CD4-positive, alpha-beta T cell treated with Interleukin-21 for 1 hour (primary cell): Measurements from ENCODE around the gene NVL.
A peak's percentile ranks its signal among the peaks of the same experiment; 100 is the strongest.

Source experiments
- DNase-seq: peaks from one replicate; pipeline ENCODE4 v3.0.0-alpha.2; 2020

Gene NVL

DNA sequence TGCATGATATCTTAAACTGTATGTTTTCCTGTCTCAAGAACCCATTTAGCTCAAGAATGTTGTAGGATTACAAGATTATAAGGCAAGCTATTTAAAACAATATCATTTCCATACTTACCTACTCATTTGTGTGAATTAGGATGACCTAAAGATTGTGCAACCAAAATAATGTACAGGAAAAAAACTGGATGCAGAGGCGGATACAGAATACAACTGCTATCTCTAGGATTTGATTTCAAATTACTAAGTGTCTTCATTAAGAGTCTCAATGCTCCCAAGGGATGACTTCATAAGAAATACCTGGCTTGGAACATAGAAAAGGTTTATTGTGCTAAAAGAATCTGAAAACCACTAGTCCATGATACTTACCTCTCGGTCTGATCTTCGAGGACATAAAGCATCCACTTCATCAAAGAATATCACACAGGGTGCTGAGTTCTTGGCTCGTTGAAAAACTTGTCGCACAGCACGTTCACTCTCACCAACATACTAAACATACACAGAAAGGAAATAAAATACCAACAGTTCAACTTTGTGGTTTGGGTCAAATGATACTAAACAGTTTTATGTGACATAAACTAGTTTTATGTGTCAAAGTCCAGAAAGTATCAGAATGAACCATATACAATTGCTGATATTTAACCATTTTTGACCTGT is 54.9 kb downstream of the NVL start:
- no peak for DNase-seq

- DNase-seq: no peak
Measured at GRCh38 chr1:224273641-224274040, 56.3 kb downstream of the NVL start.

DNA sequence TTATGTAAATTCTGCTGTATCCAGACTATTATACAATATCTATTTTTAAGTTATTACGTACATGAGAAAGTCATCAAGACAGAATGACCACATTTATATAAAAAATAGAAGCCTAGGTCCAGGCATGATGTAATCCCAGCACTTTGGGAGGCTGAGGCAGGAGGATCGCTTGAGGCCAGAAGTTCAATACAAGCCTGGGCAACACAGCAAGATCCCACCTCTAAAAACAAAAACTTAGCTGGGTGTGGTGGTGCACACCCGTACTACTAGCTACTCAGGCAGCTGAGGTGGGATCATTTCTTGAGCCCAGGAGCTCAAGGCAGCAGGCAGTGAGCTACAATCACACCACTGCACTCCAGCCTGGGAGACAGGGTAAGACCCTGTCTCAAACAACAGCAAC is 58.9 kb downstream of the NVL start:
- DNase-seq: no peak

- no peak for DNase-seq
Measured at GRCh38 chr1:224267925-224268324, 62.0 kb downstream of the NVL start.

DNA sequence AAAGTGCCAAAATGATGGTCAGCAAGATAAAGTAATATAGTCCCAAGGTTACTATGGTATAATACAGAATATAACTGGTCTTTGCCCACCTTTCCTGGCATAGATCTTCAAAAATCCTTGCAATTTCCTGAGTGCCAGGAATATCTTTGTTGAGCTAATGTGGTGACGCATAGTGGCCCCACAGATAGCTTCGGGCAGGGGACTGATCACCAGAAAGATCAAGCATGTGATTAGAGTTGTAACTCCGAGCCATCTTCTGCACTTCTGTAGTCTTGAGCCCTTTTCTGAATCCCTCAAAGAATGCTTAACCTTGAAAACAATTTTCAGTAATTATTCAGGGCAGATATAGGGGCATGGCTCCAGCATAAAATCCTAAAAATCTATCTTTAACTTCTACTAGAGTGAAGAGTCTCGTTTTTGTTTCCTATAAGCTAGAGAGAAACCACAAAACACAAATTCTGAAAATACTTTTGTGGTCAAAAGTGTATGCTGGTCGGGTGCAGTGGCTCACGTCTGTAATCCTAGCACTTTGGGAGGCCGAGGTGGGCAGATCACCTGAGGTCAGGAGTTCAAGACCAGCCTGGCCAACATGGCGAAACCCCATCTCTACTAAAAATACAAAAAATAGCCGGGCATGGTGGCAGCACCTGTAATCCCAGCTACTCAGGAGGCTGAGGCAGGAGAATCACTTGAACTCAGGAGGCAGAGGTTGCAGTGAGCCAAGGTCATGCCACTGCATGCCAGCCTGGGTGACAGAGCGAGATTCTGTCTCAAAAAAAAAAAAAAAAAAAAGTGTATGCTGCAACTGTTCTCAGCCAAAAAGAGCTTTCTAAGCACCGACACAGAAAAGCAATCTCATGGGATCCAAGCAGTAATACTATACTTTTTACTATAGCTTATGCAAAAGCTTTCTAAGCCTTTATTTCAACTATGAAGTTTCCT is 62.8 kb downstream of the NVL start:
- no peak for DNase-seq

DNA sequence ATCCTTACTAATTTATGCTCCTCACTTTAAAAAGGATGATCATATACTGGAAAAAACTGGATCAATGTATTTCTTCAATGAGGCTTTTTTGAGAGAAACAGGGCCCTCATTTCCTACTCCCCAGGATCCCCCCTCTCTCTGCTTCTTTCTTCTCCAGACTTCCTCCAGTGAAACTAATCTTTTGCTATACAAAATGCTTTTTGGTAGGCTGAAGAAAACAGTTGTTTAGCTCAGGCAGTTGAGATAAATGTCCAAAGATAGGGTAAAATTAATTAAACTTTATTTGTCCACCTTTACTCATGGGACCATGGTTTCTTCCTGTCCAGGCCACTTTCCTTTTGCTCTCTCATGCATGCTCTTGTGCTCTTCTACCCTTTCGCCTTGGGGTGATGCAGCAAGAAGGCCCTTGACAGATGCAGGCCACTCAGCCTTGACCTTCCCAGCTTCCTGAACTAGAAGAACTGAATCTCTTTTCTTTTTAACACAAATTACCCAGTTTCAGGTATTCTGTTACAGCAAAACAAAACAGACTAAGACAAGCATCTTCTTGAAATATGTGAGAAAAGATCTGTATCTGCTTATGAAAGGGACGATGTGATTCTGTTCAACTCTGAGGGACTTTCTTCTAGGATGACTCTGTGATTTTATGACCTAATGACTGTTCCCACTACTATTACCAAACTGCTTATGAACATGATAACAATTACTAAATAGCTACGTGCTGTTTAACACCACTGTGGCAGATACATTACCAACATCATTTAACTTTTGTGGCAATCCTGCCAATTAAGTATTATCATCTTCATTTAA is 63.7 kb downstream of the NVL start:
- no peak for DNase-seq

GRCh38 chr1:224264321-224264720 is 65.7 kb downstream of the NVL start:
- no peak for DNase-seq

- no peak for DNase-seq
Measured at GRCh38 chr1:224262373-224263054, 67.5 kb downstream of the NVL start.

DNA sequence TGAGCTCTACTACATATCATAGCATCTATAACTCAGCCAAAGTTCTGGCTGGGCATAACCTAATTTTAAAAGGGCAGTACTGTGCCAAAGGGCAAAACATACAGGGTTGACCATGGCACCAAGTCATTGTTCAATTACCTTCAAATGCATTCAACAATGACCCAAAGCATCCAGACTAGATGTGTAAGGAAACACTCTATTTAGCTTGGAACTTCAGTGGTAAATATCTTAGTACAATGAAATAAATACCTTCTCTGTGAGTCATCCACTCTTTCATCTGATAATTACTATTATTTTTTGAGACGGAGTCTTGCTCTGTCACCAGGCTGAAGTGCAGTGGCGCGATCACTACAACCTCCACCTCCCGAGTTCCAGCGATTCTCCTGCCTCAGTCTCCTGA is 70.0 kb downstream of the NVL start:
- DNase-seq: no peak

DNA sequence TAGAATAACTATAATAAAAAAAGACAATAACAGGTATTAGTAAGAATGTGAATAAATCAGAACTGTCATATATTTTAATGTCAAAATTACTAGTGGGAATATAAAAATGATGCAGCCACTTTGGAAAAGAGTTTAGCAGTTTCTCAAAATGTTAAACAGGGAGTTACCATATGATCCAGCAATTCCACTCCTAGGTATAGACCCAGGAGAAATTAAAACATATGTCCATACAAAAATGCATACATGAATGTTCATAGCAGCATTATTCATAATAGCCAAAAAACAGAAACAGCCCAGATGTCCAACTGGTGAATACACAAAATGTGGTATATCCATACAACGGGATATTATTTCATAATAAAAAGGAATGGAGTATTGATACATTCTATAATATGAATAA is 71.6 kb downstream of the NVL start:
- DNase-seq: no peak

DNA sequence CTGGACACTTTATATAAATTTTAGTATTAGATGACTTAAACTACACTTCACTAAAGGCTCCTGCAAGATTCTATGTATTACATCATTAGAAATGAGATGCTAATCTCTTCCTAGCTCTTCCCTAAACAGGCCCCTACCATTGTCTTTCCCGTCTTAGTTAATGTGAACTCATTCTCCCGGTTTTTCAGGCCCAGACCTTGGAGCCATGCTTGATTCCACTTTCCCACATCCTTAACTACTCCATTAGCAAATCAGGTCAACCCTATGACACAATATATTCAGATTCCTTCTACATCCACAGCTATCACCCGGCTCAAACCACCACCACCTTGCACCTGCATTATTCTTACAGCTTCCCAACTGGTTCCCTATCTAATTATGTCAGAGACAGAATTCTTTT is 73.3 kb downstream of the NVL start:
- DNase-seq: no peak

DNA sequence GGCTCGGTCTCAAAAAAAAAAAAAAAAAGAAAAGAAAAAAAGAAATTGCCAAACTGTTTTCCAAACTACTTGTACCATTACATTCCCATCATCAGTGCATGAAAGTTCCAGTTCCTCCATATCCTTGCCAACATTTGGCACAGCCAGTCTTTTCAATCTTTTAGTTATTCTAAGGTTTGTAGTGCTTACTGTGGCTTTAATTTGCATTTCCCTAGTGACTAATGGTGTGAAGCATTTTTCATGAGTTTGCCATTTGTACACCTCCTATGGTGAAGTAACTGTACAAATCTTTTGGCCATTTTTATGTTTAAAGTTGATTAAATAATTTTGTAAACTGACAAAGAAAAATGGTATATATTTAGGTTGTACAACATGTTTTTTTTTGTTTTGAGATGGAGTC is 76.3 kb downstream of the NVL start:
- no peak for DNase-seq

DNA sequence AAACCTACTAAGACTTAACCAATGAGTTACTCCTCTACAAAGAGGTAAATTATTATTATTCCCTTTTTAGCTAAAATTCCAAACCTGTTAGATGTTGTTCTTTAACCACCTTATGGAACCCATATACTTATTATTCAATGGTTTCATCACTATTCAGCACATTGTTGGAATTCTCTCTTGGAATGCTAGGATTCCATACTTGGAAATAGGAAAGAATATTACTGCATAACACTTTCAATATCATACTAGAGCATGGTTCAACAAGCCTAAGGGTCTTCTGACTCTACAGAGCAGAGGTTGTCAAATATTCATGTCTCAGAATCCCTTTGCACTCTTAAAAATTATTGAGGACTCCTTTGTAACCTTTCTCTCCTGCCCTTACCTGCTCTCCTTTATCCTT is 77.5 kb downstream of the NVL start:
- DNase-seq: no peak

GRCh38 chr1:224251741-224252146 is 78.2 kb downstream of the NVL start:
- DNase-seq: no peak

DNA sequence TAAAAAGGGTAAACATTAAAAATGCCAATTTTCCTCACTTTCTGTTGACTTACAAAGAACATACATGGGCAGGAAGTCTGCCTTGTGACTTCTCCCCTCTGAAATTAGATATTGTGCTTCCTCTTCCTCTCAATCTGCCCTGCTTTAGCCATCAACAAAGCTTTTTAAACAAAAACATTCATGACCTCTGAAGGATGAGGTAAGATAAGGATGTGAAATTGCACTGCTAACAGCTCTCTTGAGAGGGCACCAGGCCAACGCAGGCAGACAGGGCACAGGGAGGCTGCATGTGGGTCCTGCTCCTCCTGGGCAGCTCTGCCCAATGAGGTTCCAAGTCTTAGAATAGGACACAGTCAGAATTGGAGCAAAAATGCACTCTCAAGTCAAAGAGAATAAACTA is 84.8 kb downstream of the NVL start:
- DNase-seq: peak; percentile 29

DNA sequence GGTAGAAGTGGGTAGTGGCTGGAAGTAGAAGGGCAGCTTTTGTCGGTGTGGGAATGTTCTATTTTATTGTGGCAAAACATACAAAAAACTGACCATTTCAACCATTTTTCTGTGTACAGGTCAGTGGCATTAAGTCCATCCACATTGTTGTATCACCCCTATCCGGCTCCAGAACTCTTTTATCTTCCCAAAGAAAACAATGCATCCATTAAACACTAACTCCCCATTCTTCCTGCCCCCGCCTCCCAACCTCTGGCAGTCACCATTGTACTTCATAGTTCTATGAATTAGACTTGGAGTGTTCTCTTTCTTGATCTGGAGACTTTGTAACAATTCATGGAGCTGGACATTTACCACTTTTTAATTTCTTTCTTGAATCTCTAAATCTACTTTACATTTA is 91.2 kb downstream of the NVL start:
- no peak for DNase-seq

- DNase-seq: no peak
Measured at GRCh38 chr1:224238212-224238611, 91.8 kb downstream of the NVL start.

- no peak for DNase-seq
Measured at GRCh38 chr1:224237119-224237881, 92.7 kb downstream of the NVL start.

DNA sequence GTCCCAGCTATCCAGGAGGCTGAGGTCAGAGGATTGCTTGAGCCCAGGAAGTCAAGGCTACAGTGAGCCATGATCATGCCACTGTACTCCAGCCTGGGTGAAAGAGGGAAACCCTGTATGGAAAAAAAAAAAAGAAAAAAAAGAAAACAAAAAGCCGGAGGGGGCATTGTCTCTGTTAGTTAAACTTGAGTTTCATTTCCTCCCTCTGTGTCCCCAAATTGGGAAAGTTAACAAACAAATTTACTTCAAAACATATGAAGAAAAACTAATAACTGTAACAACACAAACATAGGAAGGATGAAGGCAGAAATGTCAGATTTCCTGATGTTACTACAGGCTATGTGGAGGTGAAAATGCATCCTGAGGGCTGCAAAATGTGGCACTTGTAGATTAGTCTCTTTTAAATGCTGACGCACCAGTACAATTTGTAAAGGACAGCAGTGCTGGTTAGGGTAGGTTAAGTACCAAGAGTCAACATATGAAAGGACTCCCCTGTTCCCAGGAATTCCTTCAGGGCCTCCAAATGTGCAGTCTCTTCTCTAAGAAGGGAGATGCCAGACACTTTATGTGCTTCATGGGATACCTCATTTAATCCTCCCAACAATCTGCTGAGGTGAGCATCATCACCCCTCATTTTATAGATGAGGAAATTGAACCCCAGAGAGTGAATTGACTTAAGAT is 94.0 kb downstream of the NVL start:
- no peak for DNase-seq

GRCh38 chr1:224234017-224234416 is 96.0 kb downstream of the NVL start:
- no peak for DNase-seq

GRCh38 chr1:224226849-224227502 is 103.0 kb downstream of the NVL start:
- no peak for DNase-seq
